HL-60 (cell line): ENCODE data around the gene C19orf44.

Experiments used
- DNase-seq, 2 experiments: peaks; one replicate each; pipeline ENCODE4 v3.0.0-alpha.2; 2010 to 2020; ENCODE audit warnings: low read depth in 1 of 2, low spot score in 1 of 2
- H3K27ac ChIP-seq: fragments of 250-450 bp; sonication (Bioruptor Pico); replicated peaks from 2 replicates; pipeline ENCODE4 v1.5.1; 2020; ENCODE audit warnings: mild to moderate bottlenecking, moderate library complexity
- H3K27me3 ChIP-seq: fragments of 250-450 bp; sonication (Bioruptor Pico); 2 replicates; pipeline ENCODE4 v1.5.1; 2021; ENCODE audit warnings: mild to moderate bottlenecking, moderate library complexity; ENCODE audit not compliant: insufficient read depth, poor library complexity, severe bottlenecking
- H3K4me3 ChIP-seq: replicated peaks from 2 replicates; pipeline ENCODE4 v1.5.1; 2011; ENCODE audit warnings: mild to moderate bottlenecking, control low read depth, low read length; ENCODE audit not compliant: insufficient read depth
- CTCF ChIP-seq: IDR thresholded peaks from one replicate; pipeline ENCODE4 v1.5.1; 2011; ENCODE audit warnings: low read length, control low read depth, inconsistent platforms; ENCODE audit not compliant: insufficient read depth
- GABPA ChIP-seq: IDR thresholded peaks from 2 replicates; pipeline ENCODE4 v1.6.1; 2012; ENCODE audit warnings: low read depth
- POLR2AphosphoS5 ChIP-seq: IDR thresholded peaks from 2 replicates; pipeline ENCODE4 v1.6.1; 2012; ENCODE audit warnings: low read depth
- SPI1 ChIP-seq: IDR thresholded peaks from 2 replicates; pipeline ENCODE4 v1.6.1; 2012; ENCODE audit warnings: low read depth, mild to moderate bottlenecking, borderline replicate concordance
- TF ChIP-seq, protein P1 (sequence below): IDR thresholded peaks from 2 replicates; pipeline ENCODE4 v1.6.1; 2012; ENCODE audit warnings: low read depth; ENCODE audit not compliant: insufficient replicate concordance

The C19orf44 gene

GRCh38 chr19:16537111-16537510 is 40.9 kb downstream of the C19orf44 start:
- Histone ChIP-seq H3K27me3 (no peaks in the 10 kb centered on the region), H3K4me3 (no peak overlapping the region), H3K27ac (no peak overlapping the region)
- TF ChIP-seq, protein P1, sequence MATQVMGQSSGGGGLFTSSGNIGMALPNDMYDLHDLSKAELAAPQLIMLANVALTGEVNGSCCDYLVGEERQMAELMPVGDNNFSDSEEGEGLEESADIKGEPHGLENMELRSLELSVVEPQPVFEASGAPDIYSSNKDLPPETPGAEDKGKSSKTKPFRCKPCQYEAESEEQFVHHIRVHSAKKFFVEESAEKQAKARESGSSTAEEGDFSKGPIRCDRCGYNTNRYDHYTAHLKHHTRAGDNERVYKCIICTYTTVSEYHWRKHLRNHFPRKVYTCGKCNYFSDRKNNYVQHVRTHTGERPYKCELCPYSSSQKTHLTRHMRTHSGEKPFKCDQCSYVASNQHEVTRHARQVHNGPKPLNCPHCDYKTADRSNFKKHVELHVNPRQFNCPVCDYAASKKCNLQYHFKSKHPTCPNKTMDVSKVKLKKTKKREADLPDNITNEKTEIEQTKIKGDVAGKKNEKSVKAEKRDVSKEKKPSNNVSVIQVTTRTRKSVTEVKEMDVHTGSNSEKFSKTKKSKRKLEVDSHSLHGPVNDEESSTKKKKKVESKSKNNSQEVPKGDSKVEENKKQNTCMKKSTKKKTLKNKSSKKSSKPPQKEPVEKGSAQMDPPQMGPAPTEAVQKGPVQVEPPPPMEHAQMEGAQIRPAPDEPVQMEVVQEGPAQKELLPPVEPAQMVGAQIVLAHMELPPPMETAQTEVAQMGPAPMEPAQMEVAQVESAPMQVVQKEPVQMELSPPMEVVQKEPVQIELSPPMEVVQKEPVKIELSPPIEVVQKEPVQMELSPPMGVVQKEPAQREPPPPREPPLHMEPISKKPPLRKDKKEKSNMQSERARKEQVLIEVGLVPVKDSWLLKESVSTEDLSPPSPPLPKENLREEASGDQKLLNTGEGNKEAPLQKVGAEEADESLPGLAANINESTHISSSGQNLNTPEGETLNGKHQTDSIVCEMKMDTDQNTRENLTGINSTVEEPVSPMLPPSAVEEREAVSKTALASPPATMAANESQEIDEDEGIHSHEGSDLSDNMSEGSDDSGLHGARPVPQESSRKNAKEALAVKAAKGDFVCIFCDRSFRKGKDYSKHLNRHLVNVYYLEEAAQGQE: no peak
- no peak for TF ChIP-seq POLR2AphosphoS5
- no peak for TF ChIP-seq SPI1
- no peak for TF ChIP-seq GABPA
- TF ChIP-seq CTCF: no peak
- DNase-seq: no peak

DNA sequence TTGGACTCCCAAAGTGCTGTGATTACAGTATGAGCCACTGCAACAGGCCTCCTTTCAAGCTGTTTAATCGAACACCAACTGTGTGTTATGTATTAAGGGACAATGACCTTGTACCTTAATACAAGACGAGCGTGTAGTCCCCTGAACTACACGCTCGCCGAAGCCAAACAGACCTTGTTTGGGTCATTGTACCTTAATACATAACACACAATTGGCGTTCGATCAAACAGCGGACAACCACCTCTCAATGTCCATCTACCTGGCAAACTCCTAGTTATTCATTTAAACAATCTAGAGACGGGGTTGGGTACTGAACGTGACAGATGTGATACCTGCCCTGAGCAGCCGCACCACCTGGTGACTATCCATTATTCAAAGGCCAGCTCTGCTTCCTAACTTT is 44.8 kb downstream of the C19orf44 start:
- H3K27ac ChIP-seq: no peak overlapping the region; the same call in 1 of the 2 replicates
- no peaks in the 10 kb centered on the region for H3K27me3 ChIP-seq
- no peak for TF ChIP-seq POLR2AphosphoS5
- no peak for TF ChIP-seq CTCF
- TF ChIP-seq, protein P1: no peak
- TF ChIP-seq GABPA: no peak
- TF ChIP-seq SPI1: no peak
- no peak for DNase-seq
- H3K4me3 ChIP-seq: peak overlapping the region; percentile 96

GRCh38 chr19:16541526-16542044 is 45.4 kb downstream of the C19orf44 start:
- peak; percentile 24; the same call in 1 of the 2 replicates for TF ChIP-seq SPI1
- TF ChIP-seq POLR2AphosphoS5: no peak
- TF ChIP-seq GABPA: no peak
- TF ChIP-seq, protein P1: no peak
- DNase-seq: peak in 1 of 2 experiments; percentile 17
- Histone ChIP-seq H3K27ac (peak overlapping the region; percentile 94), H3K4me3 (peak overlapping the region; percentile 96), H3K27me3 (no peaks in the 10 kb centered on the region)
